ENCODE results near the gene HDDC2. TPM values are rescaled to one million over a fixed set of nuclear protein-coding genes. Genes with fewer than 3 reads are reported as not detected.

HDDC2 gene
- total RNA-seq, 3 donors from 2014 or later (not counting 1 experiment from before 2014, with no cell fraction given), result 53.5 to 87.5 (median 57.3) TPM

DNA sequence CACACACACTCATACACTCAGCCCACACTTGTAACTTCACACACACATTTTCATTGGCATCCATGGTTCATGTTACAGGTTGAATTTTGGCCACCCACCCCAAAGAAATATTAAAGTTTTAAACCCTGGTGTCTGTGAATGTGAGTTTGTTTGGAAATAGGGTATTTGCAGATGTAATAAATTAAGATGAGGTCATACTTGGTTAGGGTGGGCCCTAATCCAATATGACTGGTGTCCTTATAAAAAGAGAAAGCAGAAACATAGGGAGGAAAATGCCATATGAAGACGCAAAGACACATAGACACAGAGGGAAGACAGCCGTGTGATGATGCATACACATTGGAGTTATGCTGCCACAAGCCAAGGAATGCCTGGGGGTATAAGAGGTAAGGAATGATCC is 39.7 kb upstream of the HDDC2 start:
- Mint-ChIP-seq H3K27ac (no peak overlapping the region), H3K4me3 (no peak overlapping the region), H3K4me1 (no peaks in the 10 kb centered on the region), H3K9me3 (no peaks in the 10 kb centered on the region), H3K36me3 (no peaks in the 10 kb centered on the region), H3K27me3 (ENCODE audit: low read depth in 2 of 2) (peaks cover 5 to 31% of the 10 kb centered on the region in 2 donors)
- no peak for TF ChIP-seq CTCF (IDR thresholded peaks at IDR 0.05)
- ATAC-seq, result no peak
- intact Hi-C loops (cut with micrococcal nuclease), result no loop called here
- DNase-seq, result no peak
- Histone ChIP-seq H3K4me1 (ENCODE audit: control insufficient read depth, insufficient read depth, low read length) (peaks cover 8% of the 10 kb centered on the region), H3K27me3 (ENCODE audit: control insufficient read depth, insufficient read depth, low read length) (no peaks in the 10 kb centered on the region), H3K9me3 (ENCODE audit: control insufficient read depth, insufficient read depth, low read length) (no peaks in the 10 kb centered on the region), H3K36me3 (ENCODE audit: control insufficient read depth, insufficient read depth, low read length) (no peaks in the 10 kb centered on the region), H3K4me3 (ENCODE audit: low read length) (no peak overlapping the region), H3K27ac (ENCODE audit: low read length) (no peak overlapping the region)
- WGBS (ENCODE audit: insufficient coverage), result 68% methylated on average over 2 of the region's 2 CpGs

GRCh38 chr6:125340991-125341390 is 39.2 kb upstream of the HDDC2 start:
- Mint-ChIP-seq H3K27me3 (ENCODE audit: low read depth in 2 of 2) (peaks cover 5 to 34% of the 10 kb centered on the region in 2 donors), H3K4me1 (no peaks in the 10 kb centered on the region), H3K36me3 (no peaks in the 10 kb centered on the region), H3K27ac (no peak overlapping the region), H3K9me3 (no peaks in the 10 kb centered on the region), H3K4me3 (no peak overlapping the region)
- H3K9me3 ChIP-seq (ENCODE audit: control insufficient read depth, insufficient read depth, low read length), result no peaks in the 10 kb centered on the region
- DNase-seq, result no peak
- H3K4me1 ChIP-seq (ENCODE audit: control insufficient read depth, insufficient read depth, low read length), result peaks cover 4% of the 10 kb centered on the region
- 97% methylated on average over 2 of the region's 2 CpGs for WGBS (ENCODE audit: insufficient coverage)
- H3K4me3 ChIP-seq (ENCODE audit: low read length), result no peak overlapping the region
- TF ChIP-seq CTCF (IDR thresholded peaks at IDR 0.05), result no peak
- no peak for ATAC-seq
- H3K27ac ChIP-seq (ENCODE audit: low read length), result no peak overlapping the region
- intact Hi-C loops (cut with micrococcal nuclease), result no loop called here
- no peaks in the 10 kb centered on the region for H3K36me3 ChIP-seq (ENCODE audit: control insufficient read depth, insufficient read depth, low read length)
- no peaks in the 10 kb centered on the region for H3K27me3 ChIP-seq (ENCODE audit: control insufficient read depth, insufficient read depth, low read length)

GRCh38 chr6:125340175-125340835 is 38.5 kb upstream of the HDDC2 start:
- Histone ChIP-seq H3K27ac (ENCODE audit: low read length) (no peak overlapping the region), H3K36me3 (ENCODE audit: control insufficient read depth, insufficient read depth, low read length) (no peaks in the 10 kb centered on the region), H3K4me3 (ENCODE audit: low read length) (no peak overlapping the region), H3K4me1 (ENCODE audit: control insufficient read depth, insufficient read depth, low read length) (no peaks in the 10 kb centered on the region), H3K9me3 (ENCODE audit: control insufficient read depth, insufficient read depth, low read length) (no peaks in the 10 kb centered on the region), H3K27me3 (ENCODE audit: control insufficient read depth, insufficient read depth, low read length) (no peaks in the 10 kb centered on the region)
- intact Hi-C loops (cut with micrococcal nuclease), result no loop called here
- WGBS (ENCODE audit: insufficient coverage), result 94% methylated on average over 3 of the region's 3 CpGs
- no peak for TF ChIP-seq CTCF (IDR thresholded peaks at IDR 0.05)
- H3K9me3 Mint-ChIP-seq, result no peaks in the 10 kb centered on the region
- no peak overlapping the region for H3K27ac Mint-ChIP-seq
- no peak overlapping the region for H3K4me3 Mint-ChIP-seq
- H3K4me1 Mint-ChIP-seq, result no peaks in the 10 kb centered on the region
- peaks cover 11 to 41% of the 10 kb centered on the region in 2 donors for H3K27me3 Mint-ChIP-seq (ENCODE audit: low read depth in 2 of 2)
- no peaks in the 10 kb centered on the region for H3K36me3 Mint-ChIP-seq
- DNase-seq (no peak), ATAC-seq (no peak)

GRCh38 chr6:125339653-125340052 is 37.9 kb upstream of the HDDC2 start:
- H3K27me3 ChIP-seq (ENCODE audit: control insufficient read depth, insufficient read depth, low read length), result peaks cover 2% of the 10 kb centered on the region
- TF ChIP-seq CTCF (IDR thresholded peaks at IDR 0.05), result no peak
- intact Hi-C loops (cut with micrococcal nuclease), result no loop called here
- Mint-ChIP-seq H3K4me1 (no peaks in the 10 kb centered on the region), H3K27ac (no peak overlapping the region), H3K27me3 (ENCODE audit: low read depth in 2 of 2) (peaks cover 16 to 48% of the 10 kb centered on the region in 2 donors), H3K4me3 (no peak overlapping the region), H3K36me3 (no peaks in the 10 kb centered on the region), H3K9me3 (no peaks in the 10 kb centered on the region)
- no peaks in the 10 kb centered on the region for H3K36me3 ChIP-seq (ENCODE audit: control insufficient read depth, insufficient read depth, low read length)
- no peak overlapping the region for H3K27ac ChIP-seq (ENCODE audit: low read length)
- no peaks in the 10 kb centered on the region for H3K4me1 ChIP-seq (ENCODE audit: control insufficient read depth, insufficient read depth, low read length)
- ATAC-seq, result no peak
- no peaks in the 10 kb centered on the region for H3K9me3 ChIP-seq (ENCODE audit: control insufficient read depth, insufficient read depth, low read length)
- 63% methylated on average over 1 of the region's 1 CpG for WGBS (ENCODE audit: insufficient coverage)
- DNase-seq, result no peak
- no peak overlapping the region for H3K4me3 ChIP-seq (ENCODE audit: low read length)
